Mesenteric fat pad (tissue), 1 donor: ENCODE measurements around the gene PATJ. TPM values are rescaled to one million over a fixed set of nuclear protein-coding genes. Genes with fewer than 3 reads are reported as not detected.

ENCODE experiments used
- DNase-seq: peaks from one replicate; pipeline ENCODE4 v3.0.0-alpha.2; 2020; ENCODE audit warnings: low spot score
- total RNA-seq: library from RNA; stranded (reverse); fragmentation: NEBNext Ultra II Directional; extraction: Animal tissue kit (Norgen Biotek cat#: 25700); gene quantifications from one replicate; pipeline ENCODE4 v1.2.1, GENCODE V29; 2021
- donor health status: DM: yes; HTN: yes; CAD: no.

PATJ gene
- total RNA-seq, 1 donor from 2014 or later: 11.1 TPM

GRCh38 chr1:61979729-61980128, 237.4 kb downstream of the PATJ start:
- no peak for DNase-seq

- DNase-seq: no peak
Measured at GRCh38 chr1:61980561-61980960, 238.3 kb downstream of the PATJ start.

- DNase-seq: no peak
Measured at GRCh38 chr1:61981870-61982660, 239.8 kb downstream of the PATJ start.

DNA sequence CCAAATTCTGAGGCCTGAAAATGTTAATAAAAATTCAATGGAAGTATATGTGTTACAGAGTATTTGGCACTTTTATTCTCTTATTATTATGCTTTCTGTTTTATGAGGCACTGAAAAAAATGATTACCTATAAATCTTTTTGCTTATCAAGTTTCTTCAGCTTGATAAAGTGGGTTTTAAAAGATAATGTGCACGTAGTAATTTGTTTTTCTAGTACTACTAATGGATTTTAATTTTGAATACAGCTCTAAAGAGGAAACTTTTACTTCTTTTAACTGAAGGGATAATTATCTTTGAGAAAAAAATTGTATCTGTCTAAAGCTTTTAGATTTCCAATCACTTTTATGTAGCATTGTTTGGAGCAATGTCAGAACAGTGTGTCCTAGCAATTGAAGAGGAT, 241.0 kb downstream of the PATJ start:
- DNase-seq: no peak

- DNase-seq: no peak
Measured at GRCh38 chr1:61992257-61992656, 250.0 kb downstream of the PATJ start.

DNA sequence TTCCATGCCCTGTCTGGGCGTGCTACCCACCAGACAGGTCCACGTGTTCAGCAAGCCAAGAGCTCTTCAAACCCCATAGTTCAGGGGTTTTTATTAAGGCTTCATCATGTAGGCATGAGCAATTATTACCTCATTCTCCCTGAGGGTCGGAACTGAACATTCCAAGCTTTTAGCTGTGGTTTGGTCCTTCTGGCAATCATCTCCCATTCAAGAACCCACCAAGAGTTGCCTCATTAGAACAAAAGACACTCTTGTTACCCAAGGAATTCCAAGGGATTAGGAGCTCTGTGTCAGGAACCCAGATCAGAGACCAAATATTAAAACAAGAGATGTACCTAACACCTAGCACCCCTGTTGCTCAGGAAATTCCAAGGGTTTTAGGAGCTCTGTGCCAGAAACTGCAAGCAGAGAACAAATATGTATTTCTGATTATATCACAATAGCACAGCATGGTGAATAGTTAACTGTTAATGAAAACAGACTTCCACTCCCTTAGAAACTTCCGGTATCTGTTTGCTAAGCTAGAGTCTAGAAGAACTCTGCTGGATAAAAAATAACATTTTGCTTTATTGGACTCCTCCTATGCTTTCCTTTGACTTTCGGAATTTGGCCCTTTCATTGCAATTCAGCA, 251.2 kb downstream of the PATJ start:
- DNase-seq: no peak

- no peak for DNase-seq
Measured at GRCh38 chr1:61995641-61996040, 253.4 kb downstream of the PATJ start.

- no peak for DNase-seq
Measured at GRCh38 chr1:61997123-61997522, 254.8 kb downstream of the PATJ start.

GRCh38 chr1:62003777-62004176, 261.5 kb downstream of the PATJ start:
- DNase-seq: no peak

DNA sequence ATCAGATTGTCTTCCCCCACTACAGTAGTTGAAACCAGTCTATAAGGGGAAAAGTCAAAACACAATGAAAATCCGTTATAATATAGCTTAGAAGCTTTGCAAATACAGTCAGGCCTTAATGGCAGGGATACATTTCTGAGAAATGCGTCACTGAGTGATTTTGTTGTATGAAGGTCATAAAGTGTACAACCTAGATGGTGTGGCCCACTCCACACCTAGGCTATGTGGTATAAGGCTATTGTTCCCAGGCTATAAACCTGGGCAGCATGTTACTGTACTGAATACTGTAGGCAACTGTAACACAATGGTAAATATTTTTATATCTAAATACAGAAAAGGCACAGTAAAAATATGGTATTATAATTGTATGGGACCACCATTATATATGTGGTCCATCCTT, 264.4 kb downstream of the PATJ start:
- no peak for DNase-seq

GRCh38 chr1:62011006-62011405, 268.7 kb downstream of the PATJ start:
- no peak for DNase-seq

GRCh38 chr1:62012095-62012494, 269.8 kb downstream of the PATJ start:
- no peak for DNase-seq

DNA sequence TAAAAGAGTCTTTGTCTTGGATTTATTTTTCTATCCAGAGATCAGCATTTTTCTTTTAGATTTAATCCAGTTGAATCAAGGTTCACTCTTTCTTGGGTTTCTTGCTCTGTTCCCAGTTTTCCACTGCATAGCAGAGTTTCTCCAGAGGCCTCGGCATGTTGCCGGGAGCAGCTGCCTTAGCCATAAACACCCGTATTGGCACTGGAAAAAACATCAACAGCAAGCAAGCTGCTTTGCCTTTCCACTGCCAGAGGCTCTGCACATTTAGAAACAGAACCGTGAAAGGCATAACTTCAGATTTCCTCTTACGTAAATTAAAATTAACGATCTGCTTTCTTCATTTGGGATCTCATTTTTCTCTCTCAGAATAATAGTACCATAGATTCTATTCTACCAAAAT, 270.6 kb downstream of the PATJ start:
- no peak for DNase-seq

DNA sequence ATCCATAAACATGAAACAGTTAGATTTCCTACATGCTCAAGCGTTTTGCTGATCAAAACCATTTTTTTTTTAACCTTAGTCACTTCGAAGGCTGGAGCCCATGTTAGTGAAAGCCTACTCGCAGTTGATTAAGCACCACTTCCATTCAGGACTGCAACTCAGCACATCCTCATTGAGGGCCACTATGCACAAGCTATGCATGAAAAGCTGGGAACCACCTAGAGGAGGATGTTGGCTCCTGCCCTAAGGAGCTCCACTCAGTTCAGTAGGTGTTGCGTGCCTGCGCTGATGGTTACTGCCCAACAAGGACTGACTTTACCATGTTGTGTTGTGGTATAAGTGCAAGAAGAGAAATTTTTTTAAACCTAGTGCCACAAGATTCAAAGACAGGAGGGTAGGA, 271.0 kb downstream of the PATJ start:
- no peak for DNase-seq

DNA sequence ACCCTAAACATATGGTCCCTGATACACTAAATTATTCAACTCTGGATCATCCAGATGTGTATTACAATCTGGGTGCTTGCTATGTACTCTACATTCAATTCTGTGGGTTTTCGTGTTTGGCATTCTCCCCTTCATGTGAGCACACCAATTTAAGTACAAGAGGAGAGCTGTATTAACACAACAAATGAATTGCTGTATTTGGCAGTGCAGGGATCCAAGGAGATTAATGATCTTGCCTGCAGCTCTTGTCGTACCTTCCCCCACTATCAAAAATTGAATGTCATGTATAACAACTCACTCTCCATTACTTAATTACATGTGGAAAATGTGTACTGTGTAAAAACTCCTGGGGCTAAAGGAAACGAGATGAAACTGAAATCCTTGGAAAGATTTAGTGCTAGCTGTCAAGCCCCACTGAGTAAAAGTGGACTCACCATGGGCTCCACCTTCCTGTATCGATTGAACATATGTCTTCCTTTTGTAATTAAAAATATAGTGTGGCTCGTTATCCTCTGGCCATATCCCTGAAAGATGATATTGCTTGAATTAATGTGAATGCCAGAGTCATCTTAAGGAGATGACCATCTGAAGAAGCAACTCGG, 280.2 kb downstream of the PATJ start:
- DNase-seq: no peak

DNA sequence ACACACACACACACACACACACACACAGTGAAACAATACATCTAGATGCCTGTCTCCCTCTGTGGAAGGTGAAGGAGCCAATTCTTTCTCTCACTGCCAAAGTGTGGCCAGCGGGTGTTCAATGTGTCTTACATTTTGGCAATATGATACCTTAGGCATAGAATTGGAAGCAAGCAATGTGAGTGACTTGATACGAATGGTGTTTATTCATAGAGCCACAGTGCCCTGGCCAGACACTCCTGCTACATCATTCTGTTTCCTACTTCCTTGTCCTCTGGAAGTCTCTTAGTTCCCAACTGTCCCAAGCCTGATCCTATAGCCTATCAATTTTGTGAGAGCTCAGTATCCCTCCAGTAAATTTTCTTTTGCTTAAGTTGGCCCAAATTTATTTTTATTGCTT, 282.4 kb downstream of the PATJ start:
- no peak for DNase-seq

GRCh38 chr1:62025154-62025553, 282.9 kb downstream of the PATJ start:
- no peak for DNase-seq

DNA sequence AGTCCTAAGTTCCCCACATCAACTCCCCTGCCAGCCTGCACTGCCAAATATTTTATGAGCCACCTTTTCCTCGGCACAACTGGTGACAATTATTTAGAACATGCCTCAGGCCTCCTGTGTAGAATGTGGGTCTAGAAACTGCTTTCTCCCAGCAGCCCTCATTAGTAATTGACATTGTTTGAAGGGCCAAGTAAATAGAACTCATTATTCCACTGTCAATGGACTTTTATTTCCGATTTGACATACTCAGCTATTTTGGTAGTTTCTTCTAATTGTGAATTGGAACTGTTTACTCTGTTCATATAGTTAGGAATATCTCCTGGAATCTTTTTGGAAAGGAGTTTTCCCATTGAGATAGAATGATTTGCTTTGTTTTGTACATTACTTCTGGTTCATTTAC, 283.6 kb downstream of the PATJ start:
- DNase-seq: no peak

DNA sequence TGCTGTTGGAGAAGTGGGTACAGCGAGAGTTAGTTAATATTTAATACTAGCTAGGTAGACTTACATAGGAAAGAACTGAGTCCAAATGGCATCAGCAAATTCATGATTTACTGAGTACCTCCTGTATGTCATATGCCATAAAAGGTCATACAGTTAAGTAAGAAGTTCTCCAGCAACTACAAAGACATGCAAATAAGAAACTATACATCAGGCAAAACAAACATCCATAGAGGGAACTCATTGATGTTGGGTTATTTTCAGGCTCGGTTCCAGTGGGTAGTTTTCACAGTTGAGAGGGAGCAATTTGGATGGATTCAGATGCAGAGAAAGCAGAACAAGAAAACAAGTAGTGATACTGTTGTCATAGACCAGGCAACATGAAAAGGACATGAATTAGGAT, 287.4 kb downstream of the PATJ start:
- DNase-seq: no peak

DNA sequence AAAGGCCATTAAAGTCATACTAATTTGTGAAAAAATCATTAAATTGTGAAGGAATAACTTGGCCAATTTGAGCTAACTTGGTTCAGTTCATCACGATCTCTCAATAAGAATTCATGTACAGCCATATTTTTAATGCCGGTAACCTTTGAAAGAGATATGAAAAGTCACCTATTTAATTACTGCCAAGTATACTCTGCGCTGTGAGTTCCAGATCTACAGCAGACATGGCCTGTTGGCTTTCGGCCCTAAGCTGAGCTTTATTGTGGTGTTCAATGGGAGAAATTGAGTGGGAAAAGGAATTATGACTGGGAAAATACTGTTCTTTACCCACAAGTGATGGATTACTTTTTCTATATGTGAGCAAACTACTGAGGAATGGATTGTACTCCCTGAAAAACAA, 292.5 kb downstream of the PATJ start:
- no peak for DNase-seq

GRCh38 chr1:62037274-62037673, 295.0 kb downstream of the PATJ start:
- no peak for DNase-seq

DNA sequence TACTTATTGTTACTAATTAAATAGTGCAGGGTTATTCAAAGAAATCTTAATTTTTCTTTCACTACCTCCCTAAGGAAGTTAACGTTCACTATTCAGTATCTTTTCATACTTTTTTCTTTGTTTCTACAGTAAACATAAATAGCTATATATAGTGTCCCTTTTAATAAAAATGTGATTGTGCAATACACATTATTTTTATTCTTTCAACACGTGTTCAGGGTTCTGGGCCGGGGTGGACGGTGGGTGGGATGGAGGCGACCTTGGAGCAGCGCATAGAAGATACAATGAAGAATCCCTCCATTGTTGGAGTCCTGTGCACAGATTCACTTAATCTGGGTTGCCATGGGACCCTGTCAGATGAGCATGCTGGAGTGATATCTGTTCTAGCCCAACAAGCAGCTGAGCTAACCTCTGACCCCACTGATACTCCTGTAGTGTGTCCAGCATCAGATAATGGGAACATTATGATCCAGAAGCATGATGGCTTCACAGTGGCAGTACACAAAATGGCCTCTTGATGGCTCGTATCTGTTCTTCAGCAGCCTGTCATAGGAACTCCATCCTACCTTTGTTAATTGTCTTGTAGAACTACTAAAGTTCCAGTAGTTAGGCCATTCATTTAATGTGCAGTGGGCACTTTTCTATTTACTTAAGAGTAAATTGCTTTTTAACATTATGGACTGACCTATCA, 296.5 kb downstream of the PATJ start:
- no peak for DNase-seq
